HepG2 (cell line): ENCODE data around the gene RIMBP3C. TPM values are rescaled to one million over a fixed set of nuclear protein-coding genes. Genes with fewer than 3 reads are reported as not detected.
A peak's percentile ranks its signal among the peaks of the same experiment; 100 is the strongest.

Experiments used
- BRD4 ChIP-seq: sonication (generic); formaldehyde crosslinking; IDR thresholded peaks from 2 replicates; pipeline ENCODE4 v1.4.0; 2020; ENCODE audit warnings: missing genetic modification reagents
- CEBPB ChIP-seq: IDR thresholded peaks from 2 replicates; pipeline ENCODE4 v1.6.1; 2011; ENCODE audit warnings: low read depth, low read length, improper control_type of control experiment, borderline replicate concordance
- ELF3 ChIP-seq: IDR thresholded peaks from 2 replicates; pipeline ENCODE4 v1.6.1; 2016; ENCODE audit warnings: missing genetic modification reagents, missing compliant biosample characterization
- FOXK2 ChIP-seq: fragments of 450-650 bp; IDR thresholded peaks from 2 replicates; pipeline ENCODE4 v1.6.1; 2016
- ISX ChIP-seq: sonication (generic); formaldehyde crosslinking; conservative IDR thresholded peaks from 2 replicates; pipeline ENCODE4 v1.5.0; 2020; ENCODE audit warnings: missing genetic modification reagents
- JDP2 ChIP-seq: sonication (generic); formaldehyde crosslinking; IDR thresholded peaks from 2 replicates; pipeline ENCODE4 v1.8.1; 2022; ENCODE audit warnings: missing genetic modification reagents, borderline replicate concordance
- KDM1A ChIP-seq: IDR thresholded peaks from 2 replicates; pipeline ENCODE4 v1.6.1; 2016; ENCODE audit warnings: missing compliant biosample characterization
- MED13 ChIP-seq: sonication (generic); formaldehyde crosslinking; IDR thresholded peaks from 2 replicates; pipeline ENCODE4 v1.5.0; 2020; ENCODE audit warnings: missing genetic modification reagents
- MED8 ChIP-seq: sonication (generic); formaldehyde crosslinking; IDR thresholded peaks from 2 replicates; pipeline ENCODE4 v1.8.1; 2023; ENCODE audit warnings: mild to moderate bottlenecking, missing genetic modification reagents; ENCODE audit not compliant: insufficient replicate concordance
- NFE2L1 ChIP-seq: sonication (generic); formaldehyde crosslinking; IDR thresholded peaks from 2 replicates; pipeline ENCODE4 v1.4.0; 2020; ENCODE audit warnings: missing genetic modification reagents, mild to moderate bottlenecking, borderline replicate concordance
- NFIC ChIP-seq: IDR thresholded peaks from 2 replicates; pipeline ENCODE4 v1.6.1; 2012; ENCODE audit warnings: mild to moderate bottlenecking, low read length, inconsistent platforms
- NR2F6 ChIP-seq, 2 experiments: IDR thresholded peaks; 2 replicates each; pipeline ENCODE4 v1.6.1; 2016; ENCODE audit warnings: antibody characterized with exemption in 1 of 2, mild to moderate bottlenecking in 1 of 2
- PHF20 ChIP-seq: sonication (generic); formaldehyde crosslinking; IDR thresholded peaks from 2 replicates; pipeline ENCODE4 v1.5.0; 2020; ENCODE audit warnings: mild to moderate bottlenecking, missing genetic modification reagents
- RARG ChIP-seq: sonication (generic); formaldehyde crosslinking; IDR thresholded peaks from 2 replicates; pipeline ENCODE4 v1.4.0; 2020; ENCODE audit warnings: low read depth, mild to moderate bottlenecking, missing genetic modification reagents
- SRSF9 ChIP-seq: fragments of 200-400 bp; formaldehyde crosslinking; IDR thresholded peaks from 2 replicates; pipeline ENCODE4 v1.6.1; 2018; ENCODE audit warnings: borderline replicate concordance, mild to moderate bottlenecking, low read depth, low read length; ENCODE audit not compliant: insufficient read depth, poor library complexity, severe bottlenecking
- ZBTB37 ChIP-seq: sonication (generic); formaldehyde crosslinking; IDR thresholded peaks from 2 replicates; pipeline ENCODE4 v1.4.0; 2020; ENCODE audit warnings: mild to moderate bottlenecking, missing genetic modification reagents
- ZNF556 ChIP-seq: sonication (generic); formaldehyde crosslinking; IDR thresholded peaks from 2 replicates; pipeline ENCODE4 v1.4.0; 2020; ENCODE audit warnings: mild to moderate bottlenecking, missing genetic modification reagents, borderline replicate concordance
- ZNF558 ChIP-seq: sonication (generic); formaldehyde crosslinking; IDR thresholded peaks from 2 replicates; pipeline ENCODE4 v1.9.0; 2022; ENCODE audit warnings: mild to moderate bottlenecking, missing genetic modification reagents, borderline replicate concordance
- ZNF577 ChIP-seq: sonication (generic); formaldehyde crosslinking; IDR thresholded peaks from 2 replicates; pipeline ENCODE4 v1.4.0; 2020; ENCODE audit warnings: mild to moderate bottlenecking, low read depth, missing genetic modification reagents, borderline replicate concordance
- ZNF670 ChIP-seq: sonication (generic); formaldehyde crosslinking; IDR thresholded peaks from 2 replicates; pipeline ENCODE4 v1.8.0; 2022; ENCODE audit warnings: mild to moderate bottlenecking, missing genetic modification reagents, borderline replicate concordance
- polyA plus RNA-seq, 8 experiments: library from polyadenylated mRNA; depleted of rRNA in 3 of 8; stranded (reverse) in 7 of 8; unstranded in 1 of 8; fragments of >200 nt; fragmentation: Illumina TruSeq in 4 of 8; extraction: Trizol in 4 of 8; gene quantifications; 2 replicates each; pipeline versions ENCODE4 v1.2.1 to v1.2.3, GENCODE V29; 2011 to 2016; ENCODE audit warnings: low read depth in 4 of 8, missing spikeins in 1 of 8, mixed read lengths in 1 of 8; ENCODE audit not compliant: insufficient read depth in 1 of 8
- total RNA-seq, 5 experiments: library from RNA; depleted of rRNA; stranded (reverse); fragments of >200 nt; fragmentation: Illumina TruSeq; extraction: Trizol; gene quantifications; 2 replicates each; pipeline ENCODE4 v1.2.3, GENCODE V29; 2016; ENCODE audit warnings: low read depth in 1 of 5
- TF ChIP-seq, protein P1 (sequence below): sonication (generic); formaldehyde crosslinking; IDR thresholded peaks from 2 replicates; pipeline ENCODE4 v1.8.1; 2023; ENCODE audit warnings: mild to moderate bottlenecking, missing genetic modification reagents
- TF ChIP-seq, protein P2 (sequence below): sonication (generic); formaldehyde crosslinking; IDR thresholded peaks from 2 replicates; pipeline ENCODE4 v1.8.1; 2022; ENCODE audit warnings: low read depth, mild to moderate bottlenecking, missing genetic modification reagents

Gene RIMBP3C
- total and polyA plus RNA-seq, 2 of the 13 experiments (the other 11 are each of a cell fraction or from before 2014, with no cell fraction given) = 0.15 TPM; not detected in 1

DNA sequence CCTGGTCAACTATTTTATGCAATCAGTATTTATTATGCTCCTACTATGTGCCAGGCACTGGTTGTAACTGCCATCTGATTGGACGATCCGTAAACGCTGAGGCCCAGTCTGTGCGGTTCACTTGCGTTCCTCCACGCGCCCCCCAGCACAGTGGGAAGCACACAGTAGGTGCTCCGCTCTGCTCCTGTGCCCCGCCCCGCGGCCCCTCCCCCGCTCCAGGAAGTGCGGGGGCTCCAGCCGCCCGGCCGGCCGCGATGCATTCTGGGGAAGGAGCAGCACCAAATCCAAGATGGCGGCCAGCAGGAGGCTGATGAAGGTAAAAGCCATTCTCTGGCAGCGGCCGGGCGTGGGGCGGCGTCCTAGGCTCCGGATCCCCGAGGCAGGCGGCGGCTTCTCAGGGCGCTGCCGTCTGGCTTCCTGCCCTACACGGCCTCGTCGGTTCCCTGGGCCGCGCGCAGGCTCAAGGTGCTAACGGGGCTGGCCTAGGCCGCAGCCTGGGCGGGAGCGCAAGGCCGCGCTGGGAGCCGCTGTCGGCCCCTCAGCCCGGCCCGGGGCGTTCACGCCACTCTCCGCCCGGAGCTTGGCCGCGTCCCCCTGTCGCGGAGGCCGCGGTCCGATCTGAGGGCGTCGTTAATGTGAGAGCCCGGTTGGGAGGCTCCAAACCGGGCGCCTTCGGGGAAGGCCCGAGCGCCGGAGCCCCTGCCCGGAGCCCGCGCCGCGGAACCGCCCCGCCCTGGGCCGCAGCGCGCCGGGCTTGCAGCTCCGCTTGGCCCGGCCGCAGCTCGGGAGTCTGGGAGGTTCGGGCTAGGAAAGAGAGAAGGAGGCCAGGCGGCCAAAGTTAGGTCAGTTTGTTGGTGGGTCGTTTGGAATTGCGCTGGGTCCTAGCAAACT, 16.4 kb upstream of the RIMBP3C start, which contains the start of gene UBE2L3 (continued):
- TF ChIP-seq ELF3 (CRISPR knock-in tag) = peak; percentile 96
- peak; percentile 92; the same call in 1 of the 2 replicates for TF ChIP-seq ZNF558 (CRISPR knock-in tag)
- no peak for TF ChIP-seq SRSF9
- TF ChIP-seq BRD4 = peak; percentile 94; the same call in 1 of the 2 replicates
- no peak for TF ChIP-seq JDP2 (CRISPR knock-in tag)
- no peak for TF ChIP-seq ZNF577
- no peak for TF ChIP-seq RARG
- TF ChIP-seq FOXK2 = no peak
- TF ChIP-seq ZNF670 (CRISPR knock-in tag) = peak; percentile 60; the same call in 1 of the 2 replicates
- TF ChIP-seq CEBPB = no peak
- TF ChIP-seq, protein P1, sequence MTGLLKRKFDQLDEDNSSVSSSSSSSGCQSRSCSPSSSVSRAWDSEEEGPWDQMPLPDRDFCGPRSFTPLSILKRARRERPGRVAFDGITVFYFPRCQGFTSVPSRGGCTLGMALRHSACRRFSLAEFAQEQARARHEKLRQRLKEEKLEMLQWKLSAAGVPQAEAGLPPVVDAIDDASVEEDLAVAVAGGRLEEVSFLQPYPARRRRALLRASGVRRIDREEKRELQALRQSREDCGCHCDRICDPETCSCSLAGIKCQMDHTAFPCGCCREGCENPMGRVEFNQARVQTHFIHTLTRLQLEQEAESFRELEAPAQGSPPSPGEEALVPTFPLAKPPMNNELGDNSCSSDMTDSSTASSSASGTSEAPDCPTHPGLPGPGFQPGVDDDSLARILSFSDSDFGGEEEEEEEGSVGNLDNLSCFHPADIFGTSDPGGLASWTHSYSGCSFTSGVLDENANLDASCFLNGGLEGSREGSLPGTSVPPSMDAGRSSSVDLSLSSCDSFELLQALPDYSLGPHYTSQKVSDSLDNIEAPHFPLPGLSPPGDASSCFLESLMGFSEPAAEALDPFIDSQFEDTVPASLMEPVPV (CRISPR knock-in tag) = no peak; the same call in 1 of the 2 replicates
- peak; percentile 51; the same call in 1 of the 2 replicates for TF ChIP-seq PHF20 (CRISPR knock-in tag)
- TF ChIP-seq ZBTB37 = peak; percentile 54; the same call in 1 of the 2 replicates
- TF ChIP-seq NFE2L1 (CRISPR knock-in tag) = no peak
- no peak for TF ChIP-seq MED8 (CRISPR knock-in tag)
- peak; percentile 86 for TF ChIP-seq KDM1A
- no peak for TF ChIP-seq NFIC
- TF ChIP-seq ZNF556 (CRISPR knock-in tag) = peak; percentile 55; the same call in 1 of the 2 replicates
- peak; percentile 81 for TF ChIP-seq ISX (CRISPR knock-in tag)
- no peak for TF ChIP-seq NR2F6 (IDR thresholded peaks at IDR 0.05)
- TF ChIP-seq NR2F6 (CRISPR knock-in tag; IDR thresholded peaks at IDR 0.05) = no peak
- TF ChIP-seq MED13 = peak; percentile 32; the same call in 1 of the 2 replicates
- TF ChIP-seq, protein P2, sequence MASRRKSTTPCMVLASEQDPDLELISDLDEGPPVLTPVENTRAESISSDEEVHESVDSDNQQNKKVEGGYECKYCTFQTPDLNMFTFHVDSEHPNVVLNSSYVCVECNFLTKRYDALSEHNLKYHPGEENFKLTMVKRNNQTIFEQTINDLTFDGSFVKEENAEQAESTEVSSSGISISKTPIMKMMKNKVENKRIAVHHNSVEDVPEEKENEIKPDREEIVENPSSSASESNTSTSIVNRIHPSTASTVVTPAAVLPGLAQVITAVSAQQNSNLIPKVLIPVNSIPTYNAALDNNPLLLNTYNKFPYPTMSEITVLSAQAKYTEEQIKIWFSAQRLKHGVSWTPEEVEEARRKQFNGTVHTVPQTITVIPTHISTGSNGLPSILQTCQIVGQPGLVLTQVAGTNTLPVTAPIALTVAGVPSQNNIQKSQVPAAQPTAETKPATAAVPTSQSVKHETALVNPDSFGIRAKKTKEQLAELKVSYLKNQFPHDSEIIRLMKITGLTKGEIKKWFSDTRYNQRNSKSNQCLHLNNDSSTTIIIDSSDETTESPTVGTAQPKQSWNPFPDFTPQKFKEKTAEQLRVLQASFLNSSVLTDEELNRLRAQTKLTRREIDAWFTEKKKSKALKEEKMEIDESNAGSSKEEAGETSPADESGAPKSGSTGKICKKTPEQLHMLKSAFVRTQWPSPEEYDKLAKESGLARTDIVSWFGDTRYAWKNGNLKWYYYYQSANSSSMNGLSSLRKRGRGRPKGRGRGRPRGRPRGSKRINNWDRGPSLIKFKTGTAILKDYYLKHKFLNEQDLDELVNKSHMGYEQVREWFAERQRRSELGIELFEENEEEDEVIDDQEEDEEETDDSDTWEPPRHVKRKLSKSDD (CRISPR knock-in tag) = peak; percentile 82
